A549 treated with AZD2906 at 1 μM for 4 hours (cell line): ENCODE results near the gene ARFGEF2. TPM values are rescaled to one million over a fixed set of nuclear protein-coding genes. Genes with fewer than 3 reads are reported as not detected.

Source experiments
- total RNA-seq: library from RNA; stranded (reverse); fragments of 200-300 nt; extraction: Qiagen RNA extraction; gene quantifications from 5 replicates; pipeline ENCODE4 v1.2.3, GENCODE V29; 2022

Gene ARFGEF2
- 12.0 to 15.9 TPM (median 13.7 TPM) in 5 replicates for total RNA-seq

GRCh38 chr20:48921168-48921882, at the start of gene ARFGEF2:
Gene ARFGEF2 (plus strand): TSS chr20:48921711. CDS start chr20:48921890, 179 bp downstream.

GRCh38 chr20:49046087-49046900, 124.8 kb downstream of the ARFGEF2 start, which contains the start of gene CSE1L:
Gene CSE1L (plus strand): TSS chr20:49046312. CDS start chr20:49058464, 12,152 bp downstream.

Other genes starting within 250 kb of the ARFGEF2 start
- gene PREX1, start 93.7 kb upstream of the ARFGEF2 start, total RNA-seq: 13.5 to 17.3 TPM (median 14.9 TPM) in 5 replicates
- gene CSE1L, start 124.6 kb downstream of the ARFGEF2 start, total RNA-seq: 82.2 to 95.3 TPM (median 85.3 TPM) in 5 replicates